Measurements from ENCODE around the gene SUMO4. TPM values are rescaled to one million over a fixed set of nuclear protein-coding genes. Genes with fewer than 3 reads are reported as not detected.

The SUMO4 gene
- total RNA-seq, 1 experiment from 2014 or later = 2.8 TPM

DNA sequence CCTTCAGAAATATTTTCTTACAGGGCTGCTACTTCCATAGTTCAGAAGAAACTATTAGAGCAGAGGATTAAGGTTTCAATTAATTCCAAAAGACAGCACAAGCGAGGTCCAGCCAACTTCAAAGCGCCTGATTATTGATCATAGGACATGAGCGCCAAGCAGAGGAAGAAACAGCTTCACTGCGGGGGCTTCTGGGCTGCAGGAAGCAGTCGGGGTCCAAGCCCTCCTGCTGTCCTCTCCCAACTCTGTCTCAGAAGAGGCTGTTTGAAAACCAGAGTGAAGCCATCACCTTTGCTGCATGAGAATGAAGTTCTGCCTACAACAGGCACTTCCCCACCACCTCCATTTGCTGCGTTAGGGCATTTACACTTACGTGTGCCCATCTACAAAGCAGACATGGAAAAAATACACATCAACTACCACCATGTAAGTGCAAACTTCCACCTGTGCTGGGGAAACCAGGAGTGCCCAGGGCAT, 23.9 kb downstream of the SUMO4 start:
- Histone ChIP-seq H3K9me3 (ENCODE audit: low read depth, low read length, poor library complexity, severe bottlenecking) (no peaks in the 10 kb centered on the region), H3K36me3 (ENCODE audit: insufficient read depth, low read length, poor library complexity, severe bottlenecking) (no peaks in the 10 kb centered on the region), H3K27me3 (replicated peaks; ENCODE audit: insufficient read depth, low read depth, low read length, poor library complexity) (no peaks in the 10 kb centered on the region), H3K4me3 (ENCODE audit: low read depth, low read length, poor library complexity, severe bottlenecking) (no peak overlapping the region), H3K27ac (ENCODE audit: low read depth, low read length, poor library complexity, severe bottlenecking) (no peak overlapping the region), H3K4me1 (ENCODE audit: insufficient read depth, low read length, poor library complexity, severe bottlenecking) (no peaks in the 10 kb centered on the region)
- no peak for TF ChIP-seq EZH2 (IDR thresholded peaks at IDR 0.05; ENCODE audit: borderline replicate concordance, low read depth, low read length, poor library complexity, severe bottlenecking)
- TF ChIP-seq, protein P1, sequence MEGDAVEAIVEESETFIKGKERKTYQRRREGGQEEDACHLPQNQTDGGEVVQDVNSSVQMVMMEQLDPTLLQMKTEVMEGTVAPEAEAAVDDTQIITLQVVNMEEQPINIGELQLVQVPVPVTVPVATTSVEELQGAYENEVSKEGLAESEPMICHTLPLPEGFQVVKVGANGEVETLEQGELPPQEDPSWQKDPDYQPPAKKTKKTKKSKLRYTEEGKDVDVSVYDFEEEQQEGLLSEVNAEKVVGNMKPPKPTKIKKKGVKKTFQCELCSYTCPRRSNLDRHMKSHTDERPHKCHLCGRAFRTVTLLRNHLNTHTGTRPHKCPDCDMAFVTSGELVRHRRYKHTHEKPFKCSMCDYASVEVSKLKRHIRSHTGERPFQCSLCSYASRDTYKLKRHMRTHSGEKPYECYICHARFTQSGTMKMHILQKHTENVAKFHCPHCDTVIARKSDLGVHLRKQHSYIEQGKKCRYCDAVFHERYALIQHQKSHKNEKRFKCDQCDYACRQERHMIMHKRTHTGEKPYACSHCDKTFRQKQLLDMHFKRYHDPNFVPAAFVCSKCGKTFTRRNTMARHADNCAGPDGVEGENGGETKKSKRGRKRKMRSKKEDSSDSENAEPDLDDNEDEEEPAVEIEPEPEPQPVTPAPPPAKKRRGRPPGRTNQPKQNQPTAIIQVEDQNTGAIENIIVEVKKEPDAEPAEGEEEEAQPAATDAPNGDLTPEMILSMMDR (conservative IDR thresholded peaks at IDR 0.05; ENCODE audit: low read depth, low read length) = no peak
- DNase-seq (ENCODE audit: low spot score) = no peak
- no TSS peak for BruUV-seq (replicated peaks)
- intact Hi-C loops (cut with micrococcal nuclease; ENCODE audit: unreplicated experiment) = no loop called here
- ChIA-PET POLR2A (ENCODE audit: low non-redundant PET) (interaction anchor here (0.7 kb wide), 1 partner anchor 391 kb away, joined by 3 read pairs; no protein-coding TSS in a partner anchor), CTCF (no interaction called here)

DNA sequence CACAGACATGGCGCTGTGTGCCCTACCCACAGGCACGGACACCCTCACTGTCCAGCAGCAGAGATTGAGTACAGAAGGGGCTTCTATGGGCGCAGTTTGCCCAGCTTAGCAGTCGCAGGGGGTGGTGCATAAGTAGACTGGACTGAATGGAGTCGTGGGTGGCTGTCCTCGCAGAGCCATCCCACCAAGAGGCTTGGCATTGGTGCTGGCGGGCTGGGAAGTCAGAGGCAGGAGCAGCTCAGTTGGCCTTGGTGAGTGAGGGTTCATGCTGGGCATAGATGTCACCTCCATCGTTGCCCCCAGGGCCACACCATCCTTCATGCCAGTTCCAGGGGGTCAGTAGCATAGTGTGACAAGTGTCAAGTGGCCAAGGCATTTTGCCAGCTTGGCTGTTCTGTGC, 25.2 kb downstream of the SUMO4 start:
- POLR2A ChIA-PET (ENCODE audit: low non-redundant PET) = interaction anchor here (0.6 kb wide), 1 partner anchor 82 kb away, joined by 5 read pairs; no protein-coding TSS in a partner anchor
- Histone ChIP-seq H3K36me3 (ENCODE audit: insufficient read depth, low read length, poor library complexity, severe bottlenecking) (no peaks in the 10 kb centered on the region), H3K9me3 (ENCODE audit: low read depth, low read length, poor library complexity, severe bottlenecking) (no peaks in the 10 kb centered on the region), H3K27me3 (replicated peaks; ENCODE audit: insufficient read depth, low read depth, low read length, poor library complexity) (no peaks in the 10 kb centered on the region), H3K4me1 (ENCODE audit: insufficient read depth, low read length, poor library complexity, severe bottlenecking) (no peaks in the 10 kb centered on the region), H3K27ac (ENCODE audit: low read depth, low read length, poor library complexity, severe bottlenecking) (no peak overlapping the region), H3K4me3 (ENCODE audit: low read depth, low read length, poor library complexity, severe bottlenecking) (no peak overlapping the region)
- CTCF ChIA-PET = no interaction called here
- intact Hi-C loops (cut with micrococcal nuclease; ENCODE audit: unreplicated experiment) = no loop called here
- DNase-seq (ENCODE audit: low spot score) = no peak
- TF ChIP-seq, protein P1 (conservative IDR thresholded peaks at IDR 0.05; ENCODE audit: low read depth, low read length) = no peak
- TF ChIP-seq EZH2 (IDR thresholded peaks at IDR 0.05; ENCODE audit: borderline replicate concordance, low read depth, low read length, poor library complexity, severe bottlenecking) = no peak
- BruUV-seq (replicated peaks) = no TSS peak

DNA sequence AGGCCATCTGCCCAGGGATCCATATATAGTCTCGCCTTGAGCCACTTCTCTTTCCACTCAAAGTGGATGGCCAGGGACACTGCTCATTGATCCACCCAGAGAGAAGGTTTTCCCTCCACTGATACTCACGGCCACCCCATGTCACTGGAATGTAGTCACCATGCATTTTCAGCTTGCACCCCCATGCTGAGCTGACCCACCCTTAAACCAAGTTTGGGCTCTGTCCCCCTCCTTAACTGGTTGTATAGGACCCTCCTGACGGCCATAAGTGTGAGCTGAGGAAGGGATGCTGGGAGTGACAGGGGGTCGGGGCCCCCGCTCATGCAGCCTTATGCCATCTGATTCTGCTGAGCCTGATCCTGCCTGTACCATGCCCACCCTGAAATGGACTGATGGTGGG, 25.7 kb downstream of the SUMO4 start:
- CTCF ChIA-PET = no interaction called here
- H3K27me3 ChIP-seq (replicated peaks; ENCODE audit: insufficient read depth, low read depth, low read length, poor library complexity) = no peaks in the 10 kb centered on the region
- no TSS peak for BruUV-seq (replicated peaks)
- POLR2A ChIA-PET (ENCODE audit: low non-redundant PET) = no interaction called here
- no peaks in the 10 kb centered on the region for H3K4me1 ChIP-seq (ENCODE audit: insufficient read depth, low read length, poor library complexity, severe bottlenecking)
- no peak for DNase-seq (ENCODE audit: low spot score)
- no peak overlapping the region for H3K27ac ChIP-seq (ENCODE audit: low read depth, low read length, poor library complexity, severe bottlenecking)
- TF ChIP-seq EZH2 (IDR thresholded peaks at IDR 0.05; ENCODE audit: borderline replicate concordance, low read depth, low read length, poor library complexity, severe bottlenecking) = no peak
- no peak overlapping the region for H3K4me3 ChIP-seq (ENCODE audit: low read depth, low read length, poor library complexity, severe bottlenecking)
- H3K36me3 ChIP-seq (ENCODE audit: insufficient read depth, low read length, poor library complexity, severe bottlenecking) = no peaks in the 10 kb centered on the region
- H3K9me3 ChIP-seq (ENCODE audit: low read depth, low read length, poor library complexity, severe bottlenecking) = no peaks in the 10 kb centered on the region
- intact Hi-C loops (cut with micrococcal nuclease; ENCODE audit: unreplicated experiment) = no loop called here

DNA sequence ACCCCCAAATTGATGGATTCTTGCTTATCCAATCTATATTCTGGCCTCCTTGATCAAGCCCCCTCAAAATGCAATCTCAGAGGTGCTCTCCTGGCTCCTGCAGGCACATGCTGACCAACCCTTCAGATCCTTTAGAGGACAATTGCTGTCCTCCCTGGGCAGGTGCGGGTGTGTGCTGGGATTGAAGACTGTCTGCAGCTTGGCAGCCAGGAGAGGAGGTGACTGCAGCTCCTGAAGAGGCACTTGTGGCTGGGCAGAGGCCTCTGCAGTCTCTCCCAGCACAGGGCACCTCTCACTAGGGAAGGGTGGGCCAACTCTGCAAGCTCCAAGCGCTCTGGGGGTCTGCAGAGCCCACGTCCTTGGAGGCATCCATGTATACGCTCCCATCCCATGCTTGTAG, 28.5 kb downstream of the SUMO4 start:
- intact Hi-C loops (cut with micrococcal nuclease; ENCODE audit: unreplicated experiment) = no loop called here
- no TSS peak for BruUV-seq (replicated peaks)

More for the DNA sequence above, 28.5 kb downstream of the SUMO4 start:
- ChIA-PET POLR2A (ENCODE audit: low non-redundant PET) (no interaction called here), CTCF (no interaction called here)
- no peaks in the 10 kb centered on the region for H3K27me3 ChIP-seq (replicated peaks; ENCODE audit: insufficient read depth, low read depth, low read length, poor library complexity)
- TF ChIP-seq, protein P1 (conservative IDR thresholded peaks at IDR 0.05; ENCODE audit: low read depth, low read length) = no peak
- no peak for TF ChIP-seq EZH2 (IDR thresholded peaks at IDR 0.05; ENCODE audit: borderline replicate concordance, low read depth, low read length, poor library complexity, severe bottlenecking)
- H3K4me3 ChIP-seq (ENCODE audit: low read depth, low read length, poor library complexity, severe bottlenecking) = no peak overlapping the region
- no peak overlapping the region for H3K27ac ChIP-seq (ENCODE audit: low read depth, low read length, poor library complexity, severe bottlenecking)
- H3K4me1 ChIP-seq (ENCODE audit: insufficient read depth, low read length, poor library complexity, severe bottlenecking) = no peaks in the 10 kb centered on the region
- no peaks in the 10 kb centered on the region for H3K9me3 ChIP-seq (ENCODE audit: low read depth, low read length, poor library complexity, severe bottlenecking)
- no peak for DNase-seq (ENCODE audit: low spot score)
- H3K36me3 ChIP-seq (ENCODE audit: insufficient read depth, low read length, poor library complexity, severe bottlenecking) = no peaks in the 10 kb centered on the region

Measured in A673 (cell line).